ENCODE results near the gene OR2B3. TPM values are rescaled to one million over a fixed set of nuclear protein-coding genes. Genes with fewer than 3 reads are reported as not detected.

The OR2B3 gene
- total and polyA plus RNA-seq, 12 donors, result not detected

- no peaks in the 10 kb centered on the region for H3K4me1 ChIP-seq
- H3K27ac ChIP-seq, result no peak overlapping the region
- ATAC-seq (no peak), DNase-seq (no peak)
- H3K9me3 ChIP-seq, result peaks cover 0 to 14% (median 0%) of the 10 kb centered on the region in 11 donors
- peak in 3 of 9 donors; percentile 14 to 41 (median 20) for TF ChIP-seq CTCF (IDR thresholded peaks at IDR 0.05)
- intact Hi-C loops (cut with DNase I), result no loop called here
- H3K27me3 ChIP-seq, result peaks cover 0 to 15% (median 4%) of the 10 kb centered on the region in 7 donors
- H3K4me3 ChIP-seq, result no peak overlapping the region
- no peaks in the 10 kb centered on the region for H3K36me3 ChIP-seq
- 29% methylated on average over 9 of the region's 9 CpGs for WGBS, 2 donors
Observed at GRCh38 chr6:29071831-29072723, 15.0 kb downstream of the OR2B3 start.

GRCh38 chr6:29051680-29052079, 35.4 kb downstream of the OR2B3 start:
- 78 to 81% methylated on average over 3 of the region's 3 CpGs for WGBS, 2 donors
- TF ChIP-seq CTCF (IDR thresholded peaks at IDR 0.05), result no peak
- H3K4me1 ChIP-seq, result no peaks in the 10 kb centered on the region
- peaks cover 0 to 15% (median 0%) of the 10 kb centered on the region in 7 donors for H3K27me3 ChIP-seq
- H3K27ac ChIP-seq, result no peak overlapping the region
- intact Hi-C loops (cut with DNase I), result no loop called here
- DNase-seq (no peak), ATAC-seq (no peak)
- no peak overlapping the region for H3K4me3 ChIP-seq
- H3K9me3 ChIP-seq, result peaks cover 0 to 20% (median 4%) of the 10 kb centered on the region in 11 donors
- no peaks in the 10 kb centered on the region for H3K36me3 ChIP-seq

GRCh38 chr6:29045075-29045474, 42.0 kb downstream of the OR2B3 start, which contains the start of gene OR2W1:
TSS of gene OR2W1 (minus strand) at chr6:29045175. CDS start at chr6:29045175, 0 bp downstream.
- no peak for ATAC-seq
- WGBS, 2 donors, result 64 to 72% methylated on average over 1 of the region's 1 CpG
- H3K27me3 ChIP-seq, result peaks cover 0 to 68% (median 7%) of the 10 kb centered on the region in 7 donors
- DNase-seq, result no peak
- no peaks in the 10 kb centered on the region for H3K36me3 ChIP-seq
- no peak for TF ChIP-seq CTCF (IDR thresholded peaks at IDR 0.05)
- H3K4me1 ChIP-seq, result no peaks in the 10 kb centered on the region
- H3K4me3 ChIP-seq, result no peak within 1 kb of the TSS
- no peaks in the 10 kb centered on the region for H3K9me3 ChIP-seq
- H3K27ac ChIP-seq, result no peak within 1 kb of the TSS
- intact Hi-C loops (cut with DNase I), result no loop called here

Other genes with a start within 250 kb of the OR2B3 start
- 10 to 100 TPM; 14.7 to 23.1 (median 17.6) TPM for gene TRIM27, start 163.3 kb downstream of the OR2B3 start, total RNA-seq
- gene TRIM27, start 163.3 kb downstream of the OR2B3 start, polyA plus RNA-seq, result 10 to 100 TPM; 21.0 to 26.2 TPM
- gene ZNF311, start 82.0 kb downstream of the OR2B3 start, total RNA-seq, result under 1 TPM; 0.08 to 0.39 (median 0.22) TPM
- under 1 TPM; 0.25 to 0.66 TPM for gene ZNF311, start 82.0 kb downstream of the OR2B3 start, polyA plus RNA-seq
- gene OR2W1, start 42.1 kb downstream of the OR2B3 start, total RNA-seq, result not detected
- gene OR2W1, start 42.1 kb downstream of the OR2B3 start, polyA plus RNA-seq, result not detected
- gene OR2J1, start 12.2 kb upstream of the OR2B3 start, total RNA-seq, result not detected
- not detected for gene OR2J1, start 12.2 kb upstream of the OR2B3 start, polyA plus RNA-seq
- not detected for gene OR2J3, start 20.7 kb upstream of the OR2B3 start, total RNA-seq
- not detected for gene OR2J3, start 20.7 kb upstream of the OR2B3 start, polyA plus RNA-seq
- not detected for gene OR2J2, start 83.6 kb upstream of the OR2B3 start, total RNA-seq
- not detected for gene OR2J2, start 83.6 kb upstream of the OR2B3 start, polyA plus RNA-seq
- not detected for gene OR14J1, start 214.4 kb upstream of the OR2B3 start, total RNA-seq
- gene OR14J1, start 214.4 kb upstream of the OR2B3 start, polyA plus RNA-seq, result not detected